GM18951 (cell line): Measurements from ENCODE around the gene SGSM2.

Experiments
- POLR2A ChIP-seq: IDR thresholded peaks from 4 replicates; pipeline ENCODE4 v1.6.1; 2011; ENCODE audit warnings: mild to moderate bottlenecking; ENCODE audit not compliant: insufficient read length, insufficient read depth; ENCODE audit errors: extremely low read depth
- in situ Hi-C: fragments of 300-500 bp; cut with MboI; formaldehyde crosslinking; loops from one replicate; pipeline ENCODE4 v1.12.0; 2022; ENCODE audit warnings: low sequenced_read_pairs, mixed read lengths, inconsistent platforms; ENCODE audit not compliant: unreplicated experiment

SGSM2 gene

GRCh38 chr17:2364763-2365116, 27.4 kb downstream of the SGSM2 start:
- TF ChIP-seq POLR2A: no peak

GRCh38 chr17:2365132-2365531, 27.8 kb downstream of the SGSM2 start:
- in situ Hi-C loops: no loop called here
- no peak for TF ChIP-seq POLR2A

More at GRCh38 chr17:2364763-2365116, 27.4 kb downstream of the SGSM2 start:
- in situ Hi-C loops: no loop called here

GRCh38 chr17:2366747-2367494, 29.6 kb downstream of the SGSM2 start:
- in situ Hi-C loops: no loop called here
- no peak for TF ChIP-seq POLR2A

GRCh38 chr17:2368359-2368758, 31.1 kb downstream of the SGSM2 start:
- in situ Hi-C loops: no loop called here
- no peak for TF ChIP-seq POLR2A

GRCh38 chr17:2369039-2369438, 31.7 kb downstream of the SGSM2 start:
- no peak for TF ChIP-seq POLR2A
- in situ Hi-C loops: no loop called here

GRCh38 chr17:2369551-2370210, 32.4 kb downstream of the SGSM2 start:
- TF ChIP-seq POLR2A: no peak
- in situ Hi-C loops: no loop called here

- no peak for TF ChIP-seq POLR2A
- in situ Hi-C loops: no loop called here
Measured at GRCh38 chr17:2370211-2370589, 32.9 kb downstream of the SGSM2 start.

- no peak for TF ChIP-seq POLR2A
- in situ Hi-C loops: no loop called here
Measured at GRCh38 chr17:2371183-2372130, 34.2 kb downstream of the SGSM2 start.

GRCh38 chr17:2372180-2372579, 34.9 kb downstream of the SGSM2 start:
- in situ Hi-C loops: no loop called here
- no peak for TF ChIP-seq POLR2A

GRCh38 chr17:2372681-2373080, 35.4 kb downstream of the SGSM2 start:
- in situ Hi-C loops: no loop called here
- no peak for TF ChIP-seq POLR2A

- in situ Hi-C loops: no loop called here
- TF ChIP-seq POLR2A: no peak
Measured at GRCh38 chr17:2373179-2373578, 35.9 kb downstream of the SGSM2 start.

- TF ChIP-seq POLR2A: no peak
- in situ Hi-C loops: no loop called here
Measured at GRCh38 chr17:2374549-2375285, 37.4 kb downstream of the SGSM2 start.

- in situ Hi-C loops: no loop called here
- no peak for TF ChIP-seq POLR2A
Measured at GRCh38 chr17:2375406-2375805, 38.1 kb downstream of the SGSM2 start.

- in situ Hi-C loops: no loop called here
- no peak for TF ChIP-seq POLR2A
Measured at GRCh38 chr17:2376107-2376506, 38.8 kb downstream of the SGSM2 start.
